GM10248 (cell line): ENCODE measurements around the gene DIP2B.

Experiments
- CTCF ChIA-PET: fragments of 300-600 bp; sonication (Branson Sonifier 250); formaldehyde crosslinking; extraction: SDS; loops from one replicate; lab custom pipeline; 2021; ENCODE audit warnings: antibody characterized with exemption; lab: Yijun Ruan, JAX
- POLR2A ChIA-PET: fragments of 350-650 bp; sonication (Branson Sonifier 250); formaldehyde crosslinking; extraction: SDS; loops from one replicate; lab custom pipeline; 2020; ENCODE audit warnings: antibody characterized with exemption; lab: Yijun Ruan, JAX
- DNase-seq: peaks from one replicate; pipeline ENCODE4 v3.0.0; 2012; ENCODE audit errors: extremely low spot score
- TF ChIP-seq, protein P1 (sequence below): IDR thresholded peaks from 2 replicates; pipeline ENCODE4 v1.5.1; 2012; ENCODE audit warnings: mild to moderate bottlenecking, low read depth; ENCODE audit errors: extremely low read depth, missing control alignments, control extremely low read depth

Gene DIP2B

DNA sequence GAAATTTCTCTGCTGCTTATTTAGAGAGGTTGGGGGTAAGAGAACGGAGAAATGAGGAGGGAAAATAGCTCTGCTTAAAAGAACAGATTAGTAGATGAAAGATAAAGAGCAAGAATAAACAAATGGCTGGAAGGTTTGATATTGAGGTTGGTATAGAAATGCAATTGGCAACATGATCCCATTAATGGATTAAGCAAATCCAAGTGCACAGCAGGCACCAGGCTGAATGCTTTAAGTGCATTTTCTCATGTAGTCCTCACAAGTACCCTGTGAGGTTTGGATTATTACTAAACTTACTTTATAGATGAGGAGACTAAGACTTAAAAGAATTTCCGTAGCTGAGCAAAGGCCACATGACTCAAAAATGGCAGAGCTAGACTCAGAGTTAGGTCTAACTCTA lies 182.2 kb downstream of the DIP2B start:
- no peak for DNase-seq
- ChIA-PET POLR2A (no interaction called here), CTCF (interaction anchor here (4.2 kb wide), 1 partner anchor 12 kb away, joined by 15 read pairs; no protein-coding TSS in a partner anchor)
- TF ChIP-seq, protein P1, sequence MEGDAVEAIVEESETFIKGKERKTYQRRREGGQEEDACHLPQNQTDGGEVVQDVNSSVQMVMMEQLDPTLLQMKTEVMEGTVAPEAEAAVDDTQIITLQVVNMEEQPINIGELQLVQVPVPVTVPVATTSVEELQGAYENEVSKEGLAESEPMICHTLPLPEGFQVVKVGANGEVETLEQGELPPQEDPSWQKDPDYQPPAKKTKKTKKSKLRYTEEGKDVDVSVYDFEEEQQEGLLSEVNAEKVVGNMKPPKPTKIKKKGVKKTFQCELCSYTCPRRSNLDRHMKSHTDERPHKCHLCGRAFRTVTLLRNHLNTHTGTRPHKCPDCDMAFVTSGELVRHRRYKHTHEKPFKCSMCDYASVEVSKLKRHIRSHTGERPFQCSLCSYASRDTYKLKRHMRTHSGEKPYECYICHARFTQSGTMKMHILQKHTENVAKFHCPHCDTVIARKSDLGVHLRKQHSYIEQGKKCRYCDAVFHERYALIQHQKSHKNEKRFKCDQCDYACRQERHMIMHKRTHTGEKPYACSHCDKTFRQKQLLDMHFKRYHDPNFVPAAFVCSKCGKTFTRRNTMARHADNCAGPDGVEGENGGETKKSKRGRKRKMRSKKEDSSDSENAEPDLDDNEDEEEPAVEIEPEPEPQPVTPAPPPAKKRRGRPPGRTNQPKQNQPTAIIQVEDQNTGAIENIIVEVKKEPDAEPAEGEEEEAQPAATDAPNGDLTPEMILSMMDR, result no peak

GRCh38 chr12:50689437-50689836 lies 184.7 kb downstream of the DIP2B start:
- TF ChIP-seq, protein P1, result no peak
- CTCF ChIA-PET, result interaction anchor here (1.1 to 4.2 kb wide), 5 partner anchors 10 to 185 kb away, joined by 3 to 15 read pairs (median 5); partner anchors contain the start of gene DIP2B
- POLR2A ChIA-PET, result no interaction called here
- no peak for DNase-seq

DNA sequence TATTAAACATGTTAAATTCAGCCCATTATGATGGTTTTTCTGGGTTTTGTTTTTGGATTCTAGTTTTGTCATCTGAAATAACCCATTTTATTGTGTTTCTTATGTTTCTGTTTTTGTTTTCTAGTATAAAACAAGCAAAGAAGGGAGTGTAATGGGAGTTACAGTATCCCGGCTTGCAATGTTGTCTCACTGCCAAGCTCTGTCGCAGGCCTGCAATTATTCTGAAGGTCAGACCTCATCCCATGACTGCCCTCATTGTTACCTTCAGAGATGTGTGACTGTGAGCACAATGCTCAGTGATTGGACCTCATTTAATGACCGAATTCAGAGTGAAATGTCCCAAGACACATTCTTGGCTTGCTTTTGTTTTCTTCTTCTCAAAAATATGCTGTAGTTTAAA lies 186.1 kb downstream of the DIP2B start:
- TF ChIP-seq, protein P1, result no peak
- ChIA-PET CTCF (interaction anchor here (0.9 to 1.5 kb wide), 2 partner anchors 9 to 12 kb away, joined by 3 read pairs; no protein-coding TSS in a partner anchor), POLR2A (no interaction called here)
- DNase-seq, result no peak

GRCh38 chr12:50695961-50696360 lies 191.2 kb downstream of the DIP2B start:
- ChIA-PET CTCF (interaction anchor here (1.1 to 1.7 kb wide), 2 partner anchors 9 to 566 kb away, joined by 3 read pairs; no protein-coding TSS in a partner anchor), POLR2A (no interaction called here)
- TF ChIP-seq, protein P1, result no peak
- no peak for DNase-seq

DNA sequence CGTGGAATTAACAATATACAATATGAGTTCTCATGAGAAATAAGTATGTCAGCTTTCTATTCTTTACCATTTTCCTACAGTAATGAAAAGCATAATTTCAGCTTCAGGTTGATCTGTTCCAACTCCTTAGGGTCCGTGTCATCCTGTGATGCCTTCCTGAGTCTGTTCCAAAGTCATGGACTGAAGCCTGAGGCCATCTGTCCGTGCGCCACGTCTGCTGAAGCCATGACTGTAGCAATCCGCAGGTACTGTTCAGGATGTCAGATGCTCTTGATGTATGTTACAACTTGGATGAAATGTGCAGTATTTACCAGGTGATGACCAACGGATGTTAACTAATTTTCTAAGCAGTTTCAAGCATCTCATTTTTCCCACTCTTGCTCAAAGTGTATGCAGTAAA lies 192.1 kb downstream of the DIP2B start:
- ChIA-PET POLR2A (no interaction called here), CTCF (interaction anchor here (1.1 to 1.3 kb wide), 2 partner anchors 8 to 16 kb away, joined by 3 to 4 read pairs; no protein-coding TSS in a partner anchor)
- TF ChIP-seq, protein P1, result no peak
- DNase-seq, result no peak

GRCh38 chr12:50699154-50699553 lies 194.4 kb downstream of the DIP2B start:
- ChIA-PET POLR2A (no interaction called here), CTCF (interaction anchor here (1.5 to 3.5 kb wide), 5 partner anchors 12 to 195 kb away, joined by 3 to 15 read pairs (median 4); partner anchors contain the start of gene DIP2B)
- no peak for DNase-seq
- TF ChIP-seq, protein P1, result no peak
